Measurements from ENCODE around the gene TBCC.

GRCh38 chr6:42746463-42747391 is 824 bp upstream of the TBCC start:
- TF ChIP-seq CTCF (IDR thresholded peaks at IDR 0.05; ENCODE audit: low read depth, low read length) (no peak), EZH2phosphoT487 (IDR thresholded peaks at IDR 0.05; ENCODE audit: low read depth) (no peak)

All from OCI-LY3 (cell line).